PFSK-1 (cell line): ENCODE measurements around the gene ORC4.

Source experiments
- FOXP2 ChIP-seq: optimal IDR thresholded peaks from 2 replicates; pipeline ENCODE3; 2011; ENCODE audit warnings: borderline replicate concordance, control low read depth, inconsistent platforms; ENCODE audit not compliant: insufficient read depth; ENCODE audit errors: extremely low read length, extremely low read depth
- POLR2AphosphoS5 ChIP-seq: IDR thresholded peaks from 2 replicates; pipeline ENCODE4 v1.6.1; 2012; ENCODE audit warnings: low read depth, mild to moderate bottlenecking, control low read depth, low read length, moderate library complexity
- REST ChIP-seq, 2 experiments: IDR thresholded peaks; 2 replicates each; pipeline versions ENCODE4 v1.6.1 to v1.8.0; 2011 to 2012; ENCODE audit warnings: low read depth in 2 of 2, low read length in 2 of 2, control low read depth in 1 of 2, inconsistent platforms in 1 of 2, mild to moderate bottlenecking in 1 of 2, moderate library complexity in 1 of 2; ENCODE audit not compliant: insufficient read depth in 1 of 2
- SIN3A ChIP-seq: IDR thresholded peaks from 2 replicates; pipeline ENCODE4 v1.6.1; 2012; ENCODE audit warnings: mild to moderate bottlenecking, low read length, moderate library complexity, borderline replicate concordance; ENCODE audit not compliant: insufficient read depth
- TAF1 ChIP-seq: IDR thresholded peaks from 2 replicates; pipeline ENCODE4 v1.6.1; 2012; ENCODE audit warnings: low read length, control low read depth, borderline replicate concordance; ENCODE audit not compliant: insufficient read depth

The ORC4 gene

GRCh38 chr2:147884830-147885229 is 135.7 kb downstream of the ORC4 start:
- TF ChIP-seq REST (IDR thresholded peaks at IDR 0.05; ENCODE audit: insufficient read depth in 1 of 2, low read depth in 2 of 2, low read length in 2 of 2) (no peak), SIN3A (no peak), FOXP2 (no peak), TAF1 (no peak)

GRCh38 chr2:147882631-147883030 is 137.9 kb downstream of the ORC4 start:
- TF ChIP-seq FOXP2: no peak
- no peak for TF ChIP-seq SIN3A
- no peak for TF ChIP-seq REST (IDR thresholded peaks at IDR 0.05; ENCODE audit: insufficient read depth in 1 of 2, low read depth in 2 of 2, low read length in 2 of 2)
- TF ChIP-seq POLR2AphosphoS5: no peak
- no peak for TF ChIP-seq TAF1
